SIG-M5 (cell line): ENCODE data around the gene PLD1.

Experiments
- DNase-seq: peaks from one replicate; lab custom pipeline; 2025; lab: John Stamatoyannopoulos, UW

The PLD1 gene

DNA sequence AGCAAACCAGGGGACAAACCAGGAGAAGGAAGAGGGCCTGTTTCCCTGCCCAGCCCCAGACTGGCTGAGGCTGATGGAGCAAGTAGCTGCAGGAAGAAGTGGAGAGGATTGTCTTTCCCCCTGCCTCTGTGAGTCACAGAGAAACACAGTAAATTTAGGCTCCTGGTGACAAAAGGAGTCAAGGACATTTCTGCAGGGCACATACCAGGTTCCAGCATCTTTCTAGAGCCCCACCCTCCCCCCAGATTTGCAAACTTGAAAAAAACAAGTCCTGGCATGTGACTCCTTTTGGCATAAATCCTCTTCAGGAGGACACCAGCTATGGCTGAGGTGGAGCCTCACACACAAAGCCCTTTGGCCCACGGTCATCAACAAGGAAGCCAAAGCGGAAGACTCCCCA lies 17.8 kb downstream of the PLD1 start:
- no peak for DNase-seq

DNA sequence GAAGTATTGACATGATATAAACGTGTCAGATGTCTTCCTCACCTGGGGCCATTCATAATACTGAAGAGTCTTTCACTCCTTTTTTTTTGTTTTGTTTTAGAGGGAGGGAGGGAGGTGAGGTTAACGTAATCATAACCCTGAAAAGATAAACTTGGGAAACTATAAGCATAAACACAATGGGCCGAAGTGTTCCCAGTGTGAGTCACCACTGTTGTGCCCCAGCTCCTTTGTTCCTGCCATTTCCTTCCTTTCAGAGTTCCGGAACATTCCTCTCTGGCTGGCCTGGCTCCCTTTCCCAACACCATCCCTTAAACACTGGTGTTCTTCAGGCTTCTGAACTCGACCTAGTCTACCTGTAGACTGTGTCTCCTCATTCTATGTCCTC lies 18.6 kb downstream of the PLD1 start:
- no peak for DNase-seq

DNA sequence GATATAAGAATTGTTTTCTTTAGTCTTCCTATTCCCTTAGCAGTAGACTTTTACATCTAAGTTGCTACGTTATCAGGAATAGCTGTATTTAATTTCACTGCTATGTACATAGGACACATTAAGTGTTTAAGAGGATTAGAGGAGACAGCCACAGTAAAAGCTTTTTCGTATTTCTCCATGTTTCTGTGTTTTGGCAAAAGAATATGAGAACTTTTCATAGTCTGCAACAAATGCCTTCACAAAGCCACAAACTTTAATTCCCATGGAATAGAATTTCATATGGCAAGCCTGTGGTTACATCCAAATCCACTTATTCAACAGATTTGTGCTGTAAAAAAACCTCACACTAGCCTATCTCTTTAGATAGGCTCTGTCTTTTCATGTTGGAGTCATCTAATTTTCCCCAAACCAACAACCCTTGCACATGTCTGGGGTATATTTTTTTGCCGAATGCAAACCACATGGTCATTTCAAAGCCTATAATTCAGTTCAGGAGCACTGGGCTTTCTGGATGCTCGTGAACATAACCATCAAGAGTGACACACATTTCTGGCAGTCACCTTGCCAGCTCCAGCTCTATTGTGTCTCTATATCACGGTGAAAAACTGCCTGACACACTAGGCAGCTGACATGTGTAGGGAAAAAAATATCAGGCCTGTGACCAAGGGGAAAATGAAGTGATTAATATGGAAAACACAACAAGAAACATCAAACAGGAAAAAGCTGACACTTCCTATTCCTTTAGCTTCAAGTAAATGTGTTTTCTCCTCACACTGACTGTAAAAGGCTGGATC lies 19.2 kb downstream of the PLD1 start:
- DNase-seq: no peak

DNA sequence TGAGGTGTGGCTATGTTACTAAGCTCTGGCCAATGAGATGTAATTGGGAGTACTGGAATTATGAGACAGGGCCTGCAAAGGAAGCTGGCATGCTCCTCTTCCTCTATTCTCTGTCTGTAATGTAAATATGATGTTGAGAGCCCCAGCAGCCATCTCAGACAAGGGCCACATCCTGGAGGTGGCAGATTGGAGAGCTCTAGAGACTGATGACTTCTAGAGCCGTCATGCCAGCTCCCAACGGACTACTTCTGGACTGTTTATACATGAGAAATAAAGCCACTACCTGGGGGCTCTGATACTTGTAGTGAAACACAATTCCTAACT lies 19.7 kb downstream of the PLD1 start:
- no peak for DNase-seq

DNA sequence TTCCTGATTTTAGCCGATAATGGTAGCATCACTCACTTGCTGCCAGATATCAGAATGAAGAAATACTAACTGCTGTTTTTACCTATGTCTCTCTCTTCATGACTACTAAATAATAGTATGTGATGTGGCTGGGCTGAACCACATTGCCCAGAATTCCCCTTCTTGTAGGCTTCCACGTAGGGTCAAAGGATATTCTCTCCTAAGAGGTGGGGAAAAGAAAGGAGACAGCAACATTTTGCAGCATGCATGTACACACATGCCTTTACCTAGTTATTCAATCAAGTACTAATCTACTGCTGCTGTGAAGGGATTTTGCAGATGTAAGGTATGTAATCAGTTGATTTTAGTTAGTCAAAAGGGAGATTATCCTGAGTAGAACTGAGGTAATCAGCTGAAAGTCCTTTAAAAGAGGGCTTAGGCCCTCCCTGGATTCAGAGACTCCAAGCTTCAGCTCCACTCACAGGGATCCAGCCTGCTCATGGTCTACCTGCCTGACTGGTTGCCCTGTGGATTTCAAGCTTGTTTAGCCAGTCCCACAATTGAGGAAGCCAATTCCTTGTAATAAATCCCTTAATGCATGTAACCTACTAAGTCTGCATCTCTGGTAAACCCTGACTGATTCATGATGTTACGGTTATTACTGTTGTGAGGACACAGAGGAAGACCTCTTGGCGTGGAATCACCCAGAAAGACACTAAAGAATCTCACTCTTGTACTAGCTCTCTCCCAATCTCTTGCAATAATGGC lies 20.4 kb downstream of the PLD1 start:
- DNase-seq: no peak

DNA sequence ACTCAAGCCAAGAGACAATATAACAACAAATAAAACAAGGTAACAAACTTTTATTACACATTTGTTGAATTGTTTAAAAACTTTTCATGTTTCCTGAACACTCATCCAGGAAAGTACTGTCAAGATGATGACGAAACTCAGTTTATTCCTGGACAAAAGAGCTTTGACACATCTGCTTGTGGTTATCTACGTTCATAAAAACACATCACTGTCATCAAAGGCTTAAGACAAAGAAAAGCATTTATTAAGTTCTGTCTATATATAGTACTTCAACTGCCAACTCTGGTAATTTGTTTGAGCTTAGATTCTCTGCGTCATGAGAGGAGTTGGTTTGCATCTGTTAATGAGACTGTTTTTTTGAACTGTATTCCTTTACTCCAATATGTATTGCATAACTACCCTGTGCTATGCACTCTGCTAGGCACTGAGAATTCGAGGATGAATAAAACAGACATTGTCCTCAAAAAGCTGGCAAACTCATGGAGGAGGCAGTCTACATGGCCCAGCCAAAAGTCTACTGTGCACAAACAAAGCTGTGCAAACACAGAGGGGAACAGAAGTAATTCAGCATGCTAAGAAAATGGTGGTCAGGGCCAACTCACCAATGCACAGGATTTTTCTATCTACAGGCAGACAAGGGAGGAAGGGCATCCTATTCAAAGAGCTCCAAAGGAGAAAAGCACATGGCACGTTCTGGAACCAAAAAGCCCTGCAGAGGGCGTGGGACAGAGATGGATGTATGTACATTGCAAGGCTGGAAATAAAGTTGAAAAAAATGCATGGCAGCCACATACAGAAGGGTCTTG lies 21.5 kb downstream of the PLD1 start:
- DNase-seq: no peak

DNA sequence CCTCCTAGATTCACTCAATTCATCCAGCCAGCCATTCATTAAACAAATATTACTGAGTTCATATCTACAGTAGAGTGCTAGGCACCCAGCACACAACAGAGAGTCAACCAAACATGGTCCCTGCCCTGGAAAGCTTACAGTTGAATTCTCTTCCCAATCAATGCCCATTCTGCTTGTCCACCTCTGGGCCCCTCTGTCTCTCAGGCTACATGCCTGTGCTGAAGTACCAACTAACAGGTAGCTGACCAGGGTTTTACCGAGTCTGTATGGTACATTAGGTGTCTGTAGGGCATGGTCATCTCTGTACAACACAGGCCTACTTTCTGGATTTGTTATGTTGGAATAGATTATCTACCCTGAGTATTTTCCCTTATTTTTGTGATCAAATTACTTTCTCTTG lies 23.3 kb downstream of the PLD1 start:
- DNase-seq: no peak

DNA sequence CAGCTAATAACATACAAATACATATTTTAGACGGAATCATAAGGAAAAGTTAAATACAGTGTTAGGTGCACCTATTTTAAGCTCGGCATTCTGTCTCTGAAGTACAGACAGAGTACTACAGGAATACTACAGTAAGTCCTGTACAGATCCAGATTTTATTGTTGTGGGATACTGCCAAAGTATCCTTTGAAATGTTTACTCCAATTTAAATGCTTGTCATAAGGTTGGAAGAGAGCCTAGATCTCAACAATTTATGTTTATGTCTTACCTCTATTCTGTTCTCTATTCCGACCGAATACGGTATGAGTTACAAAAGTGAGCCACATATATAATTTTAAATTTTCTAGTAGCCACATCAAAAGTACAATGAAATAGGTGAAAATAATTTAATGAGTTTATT lies 25.3 kb downstream of the PLD1 start:
- no peak for DNase-seq

DNA sequence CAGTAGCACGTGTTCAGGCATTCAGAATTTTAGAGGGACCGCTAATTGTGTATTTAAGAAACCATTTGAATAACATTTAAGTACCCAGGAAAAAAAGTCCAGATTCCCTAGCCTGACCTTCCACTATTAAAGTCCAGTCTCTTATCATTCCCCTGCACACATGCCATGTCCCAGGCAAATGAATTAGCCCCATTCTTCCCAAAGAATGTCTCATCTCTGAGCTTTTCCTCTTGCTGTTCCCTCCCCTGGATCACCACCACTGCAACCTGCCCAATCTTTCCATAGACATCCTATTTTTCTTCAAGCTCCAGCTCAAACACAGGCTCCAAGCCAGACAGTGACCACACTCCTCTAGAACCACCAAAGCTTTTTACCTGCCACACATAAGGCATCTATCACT lies 25.9 kb downstream of the PLD1 start:
- DNase-seq: no peak

DNA sequence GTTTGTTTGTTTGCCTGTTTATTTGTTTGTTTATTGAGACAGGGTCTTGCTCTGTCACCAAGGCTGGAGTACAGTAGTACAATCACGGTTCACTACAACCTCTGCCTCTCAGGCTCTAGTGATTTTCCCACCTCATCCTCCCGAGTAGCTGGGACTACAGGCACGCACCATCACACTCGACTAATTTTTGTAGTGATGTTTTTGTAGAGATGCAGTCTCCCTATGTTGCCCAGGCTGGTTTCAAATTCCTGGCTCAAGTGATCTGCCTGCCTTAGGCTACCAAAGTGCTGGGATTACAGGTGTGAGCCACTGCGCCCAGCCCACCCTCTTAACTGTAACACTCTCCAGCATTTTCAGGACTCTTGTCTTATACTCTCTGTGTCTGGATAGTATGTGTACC lies 26.7 kb downstream of the PLD1 start:
- DNase-seq: no peak

DNA sequence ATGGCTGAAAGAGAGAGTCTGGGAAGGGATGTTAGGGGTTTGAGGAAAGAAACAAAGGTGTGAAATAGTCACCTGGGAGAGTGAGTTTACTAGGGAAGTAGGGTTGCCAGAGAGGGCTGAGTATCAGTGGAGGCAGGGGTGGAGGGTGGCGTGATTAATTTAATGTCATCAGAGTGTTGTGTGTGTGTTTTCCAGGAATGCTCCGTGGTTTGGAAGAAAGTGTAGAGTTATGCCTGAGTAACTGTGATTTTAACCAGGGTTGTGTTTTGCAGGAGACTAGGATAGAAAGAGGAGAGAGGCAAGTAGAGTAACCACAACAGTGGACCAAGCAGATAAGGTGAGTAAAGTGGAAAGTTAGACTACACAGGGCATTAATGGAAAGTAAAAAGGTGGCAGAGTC lies 27.2 kb downstream of the PLD1 start:
- DNase-seq: no peak

DNA sequence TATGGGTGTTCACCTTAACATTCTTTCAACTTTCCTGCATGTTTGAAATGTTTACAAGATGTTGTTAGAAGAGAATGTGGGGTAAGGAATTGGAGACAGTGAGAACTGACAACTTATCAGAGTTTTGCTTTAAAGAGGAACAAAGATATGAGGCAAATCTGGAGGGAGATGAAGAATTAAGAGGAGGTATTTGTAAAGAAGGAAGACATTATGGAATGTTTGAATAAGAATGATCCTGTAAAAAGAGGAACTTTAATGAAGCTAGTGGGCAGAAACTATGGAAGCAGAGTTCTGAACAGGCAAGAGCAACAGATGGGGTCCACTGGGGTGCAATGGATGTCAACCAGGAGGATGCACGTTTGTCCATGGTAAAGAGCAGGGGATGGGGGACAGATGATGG lies 27.7 kb downstream of the PLD1 start:
- no peak for DNase-seq

DNA sequence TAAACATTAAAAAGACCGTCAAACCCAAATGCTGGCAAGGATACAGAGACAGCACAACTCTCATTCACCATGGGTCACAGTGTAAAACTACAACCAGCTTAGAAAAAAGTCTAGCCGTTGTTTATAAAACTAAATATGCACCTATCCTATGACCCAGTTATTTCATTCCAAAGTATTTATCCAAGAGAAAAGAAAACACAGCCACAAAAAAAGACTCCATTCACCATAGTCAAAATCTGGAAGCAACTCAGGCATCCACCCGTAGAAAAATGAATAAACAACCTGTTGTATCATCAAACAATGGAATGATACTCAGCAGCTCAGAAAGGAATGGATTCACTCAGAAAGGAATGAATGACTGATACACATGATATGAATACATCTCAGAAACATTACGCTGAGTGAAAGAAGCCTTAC lies 28.6 kb downstream of the PLD1 start:
- DNase-seq: no peak

DNA sequence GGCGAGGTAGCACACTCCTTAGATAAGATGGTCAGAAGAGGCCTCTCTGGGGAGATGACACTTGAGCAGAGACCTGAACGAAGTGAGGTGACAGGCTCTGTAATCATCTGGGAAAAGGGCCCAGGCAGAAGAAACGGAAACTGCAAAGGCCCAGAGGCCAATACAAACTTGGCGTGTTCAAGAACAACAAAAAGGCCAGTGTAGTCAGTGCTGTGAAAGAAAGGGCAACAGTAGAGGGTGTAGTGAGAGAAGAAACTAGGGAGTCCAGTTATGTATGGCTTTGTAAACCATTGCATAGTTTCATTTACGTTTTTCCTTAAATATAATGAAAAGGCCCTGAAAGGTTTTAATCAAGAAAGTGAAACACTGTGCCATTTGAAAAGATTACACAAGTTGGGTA lies 31.8 kb downstream of the PLD1 start:
- no peak for DNase-seq

DNA sequence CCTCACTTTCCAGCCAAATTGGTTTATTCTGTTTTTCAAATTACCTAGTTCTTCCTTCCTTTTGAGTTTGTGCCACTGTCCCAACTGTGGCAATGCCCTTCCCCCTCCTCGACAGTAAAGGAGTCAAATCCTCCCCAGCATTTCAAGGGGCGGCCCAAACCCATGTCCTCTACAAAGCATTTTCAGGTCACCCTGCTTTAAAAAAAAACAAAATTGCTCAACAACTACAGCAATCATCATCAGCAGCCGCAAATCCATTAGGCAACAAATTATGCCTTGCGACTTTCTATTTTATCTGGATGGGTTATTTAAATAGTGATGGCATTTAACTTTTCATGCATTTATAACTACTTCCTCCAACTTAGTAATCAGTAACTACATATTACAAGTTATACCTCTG lies 32.7 kb downstream of the PLD1 start:
- no peak for DNase-seq

DNA sequence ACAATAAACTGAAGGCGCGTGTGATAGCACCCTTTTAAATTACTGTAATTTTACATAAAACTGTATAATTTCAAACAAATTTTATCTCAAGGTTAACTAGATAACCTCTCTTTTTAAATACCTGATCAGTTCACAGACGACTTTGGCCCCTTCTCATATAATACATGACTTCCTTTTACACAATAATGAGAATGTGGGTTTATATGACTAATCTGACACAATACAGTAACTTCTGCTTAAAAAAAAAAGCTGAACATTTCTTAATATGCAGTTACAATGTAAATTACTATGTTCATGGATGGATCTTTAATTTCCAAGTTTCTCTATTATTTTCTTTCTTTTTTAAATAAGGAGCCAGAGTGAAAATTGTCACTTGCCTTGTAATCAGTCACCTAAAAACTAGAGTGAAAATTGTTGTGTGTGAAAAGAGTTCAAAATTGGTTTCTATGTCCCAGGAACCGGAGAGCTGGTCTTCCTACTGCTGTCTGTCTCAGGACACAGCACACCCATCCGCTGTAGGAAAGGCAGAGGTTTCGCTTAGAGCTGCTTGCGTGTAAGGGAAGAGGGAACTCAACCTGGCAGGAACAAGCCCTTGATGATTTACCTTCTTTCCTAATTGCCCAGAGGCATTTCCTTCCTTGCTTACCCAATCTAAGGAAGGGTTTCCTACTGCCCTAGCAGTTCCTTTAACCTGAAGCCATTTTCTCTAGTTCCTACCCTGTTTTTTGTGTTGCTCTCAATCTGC lies 33.3 kb downstream of the PLD1 start:
- no peak for DNase-seq

DNA sequence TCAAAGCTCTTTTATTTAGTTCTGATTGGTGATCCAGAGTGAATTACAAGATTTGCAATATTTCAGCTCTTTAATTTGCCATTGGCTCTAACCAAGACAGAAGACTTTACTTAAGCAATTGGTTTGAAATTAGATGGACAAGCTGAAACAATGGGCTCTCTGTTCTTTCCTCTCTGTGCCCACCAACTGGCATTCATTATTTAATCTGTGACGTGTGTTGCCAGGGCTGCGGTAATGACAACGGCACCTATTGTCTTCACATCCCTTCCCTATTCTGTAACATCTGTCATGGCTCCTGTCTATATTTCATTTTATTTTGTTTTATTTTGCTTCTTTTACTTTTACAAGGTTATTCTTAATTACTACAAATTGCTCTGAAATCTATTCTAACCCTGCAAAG lies 33.9 kb downstream of the PLD1 start:
- DNase-seq: no peak

DNA sequence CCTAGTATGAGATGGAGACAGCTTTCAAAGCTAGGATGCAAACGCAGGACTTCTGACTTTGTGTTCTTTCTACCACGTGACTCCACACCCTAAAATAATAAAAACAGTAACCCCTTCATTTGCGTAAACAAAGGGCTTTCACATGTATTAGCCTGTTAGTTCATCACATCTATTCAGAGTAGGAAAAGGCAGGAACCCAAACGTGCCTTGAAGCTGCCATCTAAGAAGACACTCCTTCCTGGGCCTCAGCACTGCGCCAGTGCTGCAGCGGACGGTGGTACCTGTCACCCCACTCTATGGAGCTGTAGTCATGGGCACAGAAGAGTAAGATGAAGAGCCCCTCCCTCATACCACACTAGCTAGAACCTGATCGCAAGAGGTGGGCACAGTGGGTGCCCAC lies 34.3 kb downstream of the PLD1 start:
- no peak for DNase-seq

DNA sequence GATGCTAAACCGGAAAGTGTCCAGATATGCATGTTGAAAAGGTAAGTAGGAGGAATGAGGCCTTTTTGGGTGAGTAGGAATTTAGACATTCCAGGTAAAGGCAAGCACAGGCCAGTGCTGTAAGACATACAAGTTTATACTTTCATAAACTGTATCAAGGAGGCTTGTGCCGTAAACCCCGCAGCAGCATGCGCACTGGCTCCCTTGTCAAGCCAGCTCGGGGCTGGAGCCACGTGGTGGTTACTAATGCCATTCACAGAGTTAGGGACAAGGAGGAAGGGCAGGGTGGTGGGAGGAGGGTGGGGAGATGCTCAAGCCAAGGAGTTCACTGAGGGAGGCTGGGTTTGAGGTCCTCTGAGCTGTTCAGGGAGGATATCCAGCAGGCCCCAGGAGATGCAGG lies 35.8 kb downstream of the PLD1 start:
- no peak for DNase-seq

DNA sequence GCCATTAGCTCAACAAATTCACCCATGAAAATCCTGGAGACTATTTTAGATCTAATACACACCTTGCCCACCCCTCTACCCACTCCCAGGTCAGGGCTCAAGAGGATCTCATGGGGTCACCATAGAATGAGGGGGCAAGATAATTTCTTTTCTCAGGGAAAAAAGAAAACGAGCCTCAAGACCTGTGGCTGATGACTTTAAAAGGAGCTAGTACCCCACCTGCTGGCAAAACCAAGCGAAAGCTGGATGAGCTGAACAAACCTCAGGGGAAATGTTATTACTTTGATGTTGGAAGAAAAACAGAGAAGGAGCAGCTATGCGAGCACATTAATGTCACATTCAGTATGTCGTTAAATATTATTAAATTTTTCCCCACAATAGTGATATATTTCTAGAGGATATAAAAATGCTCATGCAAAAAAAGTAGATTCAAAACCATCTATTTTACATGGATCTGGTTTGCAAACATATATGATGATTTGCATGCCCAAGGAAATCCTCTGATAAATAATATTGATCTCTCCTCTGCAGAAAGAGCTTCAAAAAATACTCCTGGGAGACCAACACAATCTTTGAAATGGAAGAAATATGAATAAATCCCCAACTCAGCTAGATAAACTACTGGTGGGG lies 37.7 kb downstream of the PLD1 start:
- DNase-seq: no peak

DNA sequence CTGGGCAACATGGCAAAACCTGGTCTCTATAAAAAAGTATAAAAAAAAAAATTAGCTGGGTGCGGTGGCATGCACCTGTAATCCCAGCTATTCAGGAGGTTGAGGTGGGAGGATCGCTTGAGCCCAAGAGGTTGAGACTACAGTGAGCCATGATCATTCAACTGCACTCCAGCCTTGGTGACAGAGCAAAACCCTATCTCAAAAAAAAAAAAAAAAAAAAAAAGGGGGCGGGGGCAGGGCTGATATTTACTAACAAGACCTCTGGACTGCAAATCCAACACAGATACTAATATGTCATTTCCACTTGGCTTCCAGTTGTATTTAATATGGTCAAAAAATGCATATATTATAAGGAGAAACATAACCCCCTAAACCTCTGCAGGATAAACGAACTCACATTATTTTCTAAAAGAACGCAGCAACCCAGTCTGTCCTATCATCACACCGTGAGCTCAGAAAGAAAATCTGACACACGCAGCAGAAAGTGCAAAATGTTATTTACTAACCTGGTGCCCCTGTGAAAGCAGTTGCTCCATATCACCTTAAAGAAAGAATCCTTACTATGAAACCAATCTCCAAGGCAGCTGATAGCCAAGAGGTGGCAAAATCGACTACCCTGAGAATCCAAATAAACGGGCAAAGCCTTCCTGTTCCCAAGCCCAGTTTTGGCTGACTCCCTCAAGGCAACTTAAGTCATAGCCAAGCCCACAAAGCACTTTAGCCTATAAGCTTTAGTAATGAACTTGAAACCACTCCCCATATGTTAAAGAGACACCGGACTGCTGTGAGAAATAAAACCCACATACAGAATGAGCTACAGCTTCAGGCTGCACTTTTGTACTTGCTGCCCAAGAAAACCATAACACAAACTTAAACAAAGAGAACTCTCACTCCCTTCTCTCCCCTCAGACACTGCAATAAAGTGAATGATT lies 39.3 kb downstream of the PLD1 start:
- DNase-seq: no peak
